CD4-positive, alpha-beta T cell treated with Interleukin-4 for 4 hours (primary cell): ENCODE measurements around the gene CTCFL.

Source experiments
- DNase-seq: peaks from one replicate; pipeline ENCODE4 v3.0.0-alpha.2; 2020

Gene CTCFL, protein sequence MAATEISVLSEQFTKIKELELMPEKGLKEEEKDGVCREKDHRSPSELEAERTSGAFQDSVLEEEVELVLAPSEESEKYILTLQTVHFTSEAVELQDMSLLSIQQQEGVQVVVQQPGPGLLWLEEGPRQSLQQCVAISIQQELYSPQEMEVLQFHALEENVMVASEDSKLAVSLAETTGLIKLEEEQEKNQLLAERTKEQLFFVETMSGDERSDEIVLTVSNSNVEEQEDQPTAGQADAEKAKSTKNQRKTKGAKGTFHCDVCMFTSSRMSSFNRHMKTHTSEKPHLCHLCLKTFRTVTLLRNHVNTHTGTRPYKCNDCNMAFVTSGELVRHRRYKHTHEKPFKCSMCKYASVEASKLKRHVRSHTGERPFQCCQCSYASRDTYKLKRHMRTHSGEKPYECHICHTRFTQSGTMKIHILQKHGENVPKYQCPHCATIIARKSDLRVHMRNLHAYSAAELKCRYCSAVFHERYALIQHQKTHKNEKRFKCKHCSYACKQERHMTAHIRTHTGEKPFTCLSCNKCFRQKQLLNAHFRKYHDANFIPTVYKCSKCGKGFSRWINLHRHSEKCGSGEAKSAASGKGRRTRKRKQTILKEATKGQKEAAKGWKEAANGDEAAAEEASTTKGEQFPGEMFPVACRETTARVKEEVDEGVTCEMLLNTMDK

GRCh38 chr20:57524511-57525176 is at the start of gene CTCFL:
Gene CTCFL (minus strand): TSS chr20:57525140. CDS start chr20:57524205, 935 bp downstream.
- DNase-seq = no peak

DNA sequence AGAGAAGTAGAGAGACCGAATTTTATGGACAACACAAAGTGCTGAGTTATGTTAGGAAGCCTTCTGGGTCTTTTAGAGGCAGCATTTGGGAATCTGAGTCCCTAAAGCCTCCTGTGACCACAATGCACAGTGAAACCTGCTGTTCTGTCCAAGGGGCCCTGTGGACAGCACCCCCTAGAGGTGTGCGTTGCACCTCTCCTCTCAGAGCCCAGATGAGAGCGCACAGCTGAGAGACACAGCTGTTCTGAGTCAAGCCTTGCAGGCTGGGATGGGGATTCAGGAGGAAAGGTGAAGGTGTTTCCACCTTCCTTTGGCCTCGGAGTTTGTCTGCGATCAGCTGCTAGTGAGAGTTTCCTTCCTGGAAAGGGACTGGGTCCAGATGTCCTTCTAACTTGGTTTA is 49.0 kb upstream of the CTCFL start:
- DNase-seq = no peak

DNA sequence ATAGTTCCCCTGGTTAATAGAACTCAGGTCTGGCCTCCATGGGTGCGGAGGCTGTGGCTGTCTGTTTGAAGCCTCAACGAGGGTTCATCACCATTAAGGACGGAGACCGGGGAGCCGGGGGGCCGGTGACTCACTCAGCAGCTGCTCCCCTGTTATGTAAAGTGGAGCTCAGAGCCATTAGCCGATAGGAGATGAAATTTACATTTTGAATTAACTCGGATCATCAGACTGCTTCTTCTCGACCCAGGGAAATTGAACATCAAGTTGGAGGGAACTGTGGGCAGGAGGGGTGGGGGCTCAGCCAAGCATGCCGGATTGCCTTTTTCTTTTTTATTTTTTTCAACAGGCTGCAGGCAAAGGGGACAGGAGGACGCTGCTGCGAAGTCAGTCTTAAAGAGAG is 48.3 kb upstream of the CTCFL start:
- DNase-seq = no peak

DNA sequence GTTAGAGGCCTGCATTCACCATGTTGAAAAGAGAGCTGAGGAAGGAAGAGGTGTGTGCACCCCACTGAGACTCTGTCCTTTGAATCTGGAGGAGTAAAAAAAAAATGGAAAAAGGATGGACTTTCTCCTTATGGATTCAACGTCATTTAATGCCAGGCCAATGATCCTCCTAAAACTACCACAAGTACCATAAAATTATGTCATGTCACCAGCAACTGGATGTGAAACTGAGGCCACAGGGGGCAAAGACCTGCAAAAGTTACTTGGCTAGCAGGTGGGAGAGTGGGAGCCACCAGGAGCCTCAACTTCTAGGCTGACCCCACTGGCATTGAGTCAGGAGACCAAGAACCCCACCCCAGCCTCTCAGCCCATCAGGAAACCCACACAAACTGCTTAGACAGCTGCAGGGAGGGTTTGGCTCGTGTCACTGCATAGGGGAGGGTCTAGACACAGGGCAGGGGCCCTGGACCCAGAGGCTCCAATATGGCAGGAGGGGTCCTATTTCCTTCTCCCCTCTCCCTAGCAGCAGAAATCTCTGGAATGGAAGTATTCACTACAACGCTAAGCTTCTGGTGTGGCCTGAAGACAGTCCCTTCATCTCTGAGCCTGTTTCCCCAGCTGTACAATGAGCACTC is 47.0 kb upstream of the CTCFL start:
- no peak for DNase-seq

DNA sequence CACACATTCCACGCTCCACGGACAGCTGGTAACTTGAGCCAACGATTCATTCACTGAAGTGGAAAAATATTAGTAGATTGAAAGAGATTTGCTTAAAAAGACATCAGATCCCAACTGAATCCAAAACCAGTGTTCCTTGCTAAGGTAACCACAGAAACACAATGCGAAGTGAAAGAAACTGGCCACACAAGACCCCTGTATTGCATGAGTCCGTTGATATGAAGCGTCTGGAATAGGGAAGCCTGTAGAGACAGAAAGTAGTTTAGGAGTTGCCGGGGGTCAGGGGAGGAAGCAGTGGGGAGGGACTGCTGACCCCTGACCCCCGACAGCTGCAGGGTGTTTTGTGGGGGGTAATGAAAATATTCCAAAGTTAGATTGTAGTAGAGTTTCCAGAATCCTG is 46.0 kb upstream of the CTCFL start:
- DNase-seq = no peak

GRCh38 chr20:57570145-57570850 is 45.4 kb upstream of the CTCFL start:
- DNase-seq = no peak

DNA sequence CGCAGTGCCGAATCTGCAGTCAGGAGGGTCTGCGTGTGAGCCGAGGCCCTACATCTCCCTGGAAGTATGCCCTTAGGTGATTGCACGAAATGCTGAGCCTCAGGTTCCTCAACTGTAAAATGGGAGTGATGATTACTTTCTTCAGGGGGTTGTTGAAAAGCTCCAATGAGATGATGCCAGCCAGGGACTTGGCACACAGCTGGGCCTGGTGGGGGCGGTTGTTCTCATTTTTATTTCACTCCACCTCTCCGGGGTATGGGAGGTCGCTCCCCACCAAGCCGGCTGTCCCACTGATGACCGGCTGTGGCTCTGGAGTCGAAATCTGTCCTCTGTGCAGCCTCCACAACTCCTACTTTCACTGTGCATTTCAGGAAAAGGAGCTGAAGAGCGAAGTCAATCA is 44.0 kb upstream of the CTCFL start:
- no peak for DNase-seq

GRCh38 chr20:57568088-57568896 is 43.4 kb upstream of the CTCFL start:
- DNase-seq = no peak

GRCh38 chr20:57567471-57568079 is 42.6 kb upstream of the CTCFL start:
- no peak for DNase-seq

- DNase-seq = no peak
Observed at GRCh38 chr20:57566803-57567459, 42.0 kb upstream of the CTCFL start.

DNA sequence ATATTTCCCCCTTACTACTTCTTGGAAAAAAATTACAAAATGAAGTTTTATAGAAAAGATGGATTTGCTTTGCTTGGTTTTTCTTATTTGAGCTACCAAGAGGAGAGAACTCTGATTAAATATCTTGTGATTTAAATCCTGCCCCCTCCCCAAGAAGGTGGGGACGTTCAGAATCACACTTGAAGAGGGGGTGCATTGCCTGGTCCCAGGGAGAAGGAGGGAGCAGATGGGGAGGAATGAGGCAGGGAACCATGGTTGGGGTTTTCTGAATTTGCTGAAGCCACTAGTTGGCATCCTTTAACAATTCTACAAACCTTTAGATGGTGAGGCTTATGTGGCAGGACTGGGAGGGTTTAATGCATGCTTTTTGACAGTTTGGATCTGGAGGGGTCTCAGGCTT is 41.5 kb upstream of the CTCFL start:
- no peak for DNase-seq

- no peak for DNase-seq
Observed at GRCh38 chr20:57564951-57565642, 40.2 kb upstream of the CTCFL start.

DNA sequence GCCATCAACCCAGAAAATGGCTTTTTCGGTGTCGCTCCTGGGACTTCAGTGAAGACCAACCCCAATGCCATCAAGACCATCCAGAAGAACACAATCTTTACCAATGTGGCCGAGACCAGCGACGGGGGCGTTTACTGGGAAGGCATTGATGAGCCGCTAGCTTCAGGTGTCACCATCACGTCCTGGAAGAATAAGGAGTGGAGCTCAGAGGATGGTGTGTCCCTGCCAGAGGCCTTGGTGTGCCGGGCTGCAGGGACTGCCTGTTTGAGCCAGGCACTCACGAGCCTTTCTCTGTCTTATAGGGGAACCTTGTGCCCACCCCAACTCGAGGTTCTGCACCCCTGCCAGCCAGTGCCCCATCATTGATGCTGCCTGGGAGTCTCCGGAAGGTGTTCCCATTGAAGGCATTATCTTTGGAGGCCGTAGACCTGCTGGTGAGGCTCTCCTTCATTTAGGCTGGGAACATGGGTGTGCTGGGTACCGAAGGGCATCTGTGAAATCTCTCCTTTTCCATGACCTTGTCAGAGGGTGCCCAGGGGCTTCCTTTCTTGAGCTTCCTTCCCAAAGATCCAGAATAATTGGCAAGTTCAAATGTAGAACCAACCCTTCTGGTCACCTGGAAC is 39.4 kb upstream of the CTCFL start:
- DNase-seq = no peak

DNA sequence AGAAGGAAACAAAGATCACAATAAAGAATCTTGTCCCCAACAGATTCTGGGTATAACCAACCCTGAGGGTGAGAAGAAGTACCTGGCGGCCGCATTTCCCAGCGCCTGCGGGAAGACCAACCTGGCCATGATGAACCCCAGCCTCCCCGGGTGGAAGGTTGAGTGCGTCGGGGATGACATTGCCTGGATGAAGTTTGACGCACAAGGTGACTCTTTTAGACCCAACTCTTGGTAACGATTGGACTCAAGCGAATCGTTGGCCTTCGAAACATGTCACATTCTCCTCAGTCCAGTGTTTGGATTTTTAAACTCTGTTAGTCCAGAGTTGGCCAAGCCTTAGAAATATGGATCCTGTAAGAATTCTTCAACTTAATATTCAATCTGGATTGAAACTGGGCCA is 38.6 kb upstream of the CTCFL start:
- no peak for DNase-seq

GRCh38 chr20:57562541-57563465 is 37.9 kb upstream of the CTCFL start:
- no peak for DNase-seq

DNA sequence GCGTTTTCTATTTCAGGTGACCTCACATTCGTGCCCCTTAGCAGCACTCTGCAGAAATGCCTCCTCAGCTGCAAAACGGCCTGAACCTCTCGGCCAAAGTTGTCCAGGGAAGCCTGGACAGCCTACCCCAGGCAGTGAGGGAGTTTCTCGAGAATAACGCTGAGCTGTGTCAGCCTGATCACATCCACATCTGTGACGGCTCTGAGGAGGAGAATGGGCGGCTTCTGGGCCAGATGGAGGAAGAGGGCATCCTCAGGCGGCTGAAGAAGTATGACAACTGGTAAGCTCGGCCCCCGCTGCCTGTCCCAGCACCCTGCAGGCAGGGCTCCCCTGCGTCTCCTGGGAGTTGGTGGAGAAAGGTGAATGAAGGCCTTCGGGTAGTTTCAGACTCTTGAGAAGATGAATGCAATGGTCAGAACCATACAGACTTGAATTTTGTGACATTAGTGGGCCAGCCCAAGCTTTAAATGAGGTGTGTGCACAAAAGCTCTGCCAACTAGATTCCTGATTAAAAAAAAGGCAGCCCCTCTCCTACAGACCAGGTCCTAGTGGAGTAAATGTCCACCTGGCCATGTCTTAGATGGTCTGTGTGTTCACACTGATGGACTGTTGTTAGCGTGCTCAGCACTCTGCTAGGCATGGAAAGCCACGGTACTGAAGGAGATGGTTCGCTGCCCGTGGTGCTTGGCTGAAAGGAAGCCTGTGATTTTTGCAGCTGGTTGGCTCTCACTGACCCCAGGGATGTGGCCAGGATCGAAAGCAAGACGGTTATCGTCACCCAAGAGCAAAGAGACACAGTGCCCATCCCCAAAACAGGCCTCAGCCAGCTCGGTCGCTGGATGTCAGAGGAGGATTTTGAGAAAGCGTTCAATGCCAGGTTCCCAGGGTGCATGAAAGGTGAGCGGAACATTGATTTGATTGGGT is 36.7 kb upstream of the CTCFL start:
- DNase-seq = no peak

DNA sequence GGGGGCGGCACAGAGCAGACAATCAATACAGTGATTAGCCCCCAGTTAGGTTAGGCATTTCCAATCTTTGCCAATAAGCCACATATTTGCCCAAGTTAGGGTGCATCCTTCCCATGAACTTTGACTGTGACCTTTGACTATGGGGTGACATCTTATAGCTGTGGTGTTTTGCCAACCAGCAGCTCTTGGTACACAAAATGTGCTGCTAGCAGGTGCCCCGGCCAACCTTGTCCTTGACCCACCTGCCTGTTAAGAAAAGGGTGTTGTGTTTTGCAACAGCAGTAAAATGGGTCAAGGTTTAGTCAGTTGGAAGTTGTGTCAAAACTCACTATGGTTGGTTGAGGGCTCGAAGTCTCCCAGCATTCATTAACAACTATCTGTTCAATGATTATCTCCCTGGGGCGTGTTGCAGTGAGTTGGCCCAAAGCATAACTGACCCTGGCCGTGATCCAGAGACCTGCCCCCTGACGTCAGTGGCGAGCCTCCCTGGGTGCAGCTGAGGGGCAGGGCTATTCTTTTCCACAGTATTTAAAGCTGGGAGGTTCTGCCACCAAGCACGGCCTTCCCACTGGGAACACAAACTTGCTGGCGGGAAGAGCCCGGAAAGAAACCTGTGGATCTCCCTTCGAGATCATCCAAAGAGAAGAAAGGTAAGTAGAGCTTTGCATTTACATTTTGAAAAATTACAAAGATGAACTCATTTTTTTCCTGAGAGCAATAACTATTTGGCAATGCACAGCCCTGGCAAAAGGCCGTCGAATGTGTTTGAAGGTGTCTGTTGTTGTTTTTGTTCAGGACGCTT is 35.8 kb upstream of the CTCFL start, which contains the start of gene PCK1:
Gene PCK1 (plus strand): TSS at position 557 of the 802 bp plus-strand sequence. CDS start 302 bp downstream, outside the sequence.
- DNase-seq = no peak
